A549 (cell line): Measurements from ENCODE around the gene RNF41. TPM values are rescaled to one million over a fixed set of nuclear protein-coding genes. Genes with fewer than 3 reads are reported as not detected.

ENCODE experiments used
- ATAC-seq, 2 experiments: fragments of 200-7000 bp in 1 of 2; fragments of >200 bp in 1 of 2; cut with Nextera tagmentation in 1 of 2; cut with Tn5 transposase in 1 of 2; 3 replicates each; pipeline versions ENCODE4 v1.8.0 to v1.9.1; 2018 to 2020; ENCODE audit warnings: mild to moderate bottlenecking in 1 of 2, moderate library complexity in 1 of 2
- CTCF ChIA-PET: fragments of 300-600 bp; sonication (Branson Sonifier 250); formaldehyde crosslinking; extraction: SDS; loops from one replicate; lab custom pipeline; 2021; ENCODE audit warnings: antibody characterized with exemption, inconsistent platforms; lab: Yijun Ruan, JAX
- POLR2A ChIA-PET: fragments of 350-600 bp; formaldehyde crosslinking; extraction: SDS; loops from one replicate; lab custom pipeline; 2021; ENCODE audit warnings: antibody characterized with exemption, inconsistent platforms; lab: Yijun Ruan, JAX
- DNase-seq, 2 experiments: peaks; one replicate each; pipeline versions ENCODE4 v3.0.0 to v3.0.0-alpha.2; 2011 to 2016; ENCODE audit warnings: low read depth in 1 of 2, low spot score in 1 of 2
- FAIRE-seq: peaks from 2 replicates; lab custom pipeline; 2011; peaks lifted over from hg19 to GRCh38; lab: Jason Lieb, UNC
- H3K27ac ChIP-seq, 2 experiments: fragments of >200 bp; sonication (Bioruptor Twin); formaldehyde crosslinking; 3 replicates each; pipeline ENCODE4 v1.5.1; 2016 to 2017
- H3K4me1 ChIP-seq: fragments of >200 bp; sonication (Bioruptor Twin); formaldehyde crosslinking; 3 replicates; pipeline ENCODE4 v1.6.1; 2016
- H3K4me2 ChIP-seq: fragments of >200 bp; sonication (Bioruptor Twin); formaldehyde crosslinking; 3 replicates; pipeline ENCODE4 v1.6.1; 2016
- H3K4me3 ChIP-seq: fragments of >200 bp; sonication (Bioruptor Twin); formaldehyde crosslinking; 3 replicates; pipeline ENCODE4 v1.5.1; 2016
- H3K9me3 ChIP-seq: fragments of >200 bp; sonication (Bioruptor Twin); formaldehyde crosslinking; 3 replicates; pipeline ENCODE4 v1.6.1; 2016
- BHLHE40 ChIP-seq: IDR thresholded peaks from 2 replicates; pipeline ENCODE4 v1.6.1; 2012; ENCODE audit warnings: low read depth, low read length, inconsistent platforms
- CBX2 ChIP-seq: fragments of 200-600 bp; sonication (generic); IDR thresholded peaks from 2 replicates; pipeline ENCODE4 v1.6.1; 2016; ENCODE audit warnings: low read depth, mild to moderate bottlenecking, borderline replicate concordance
- CEBPB ChIP-seq, 2 experiments: fragments of >200 bp in 1 of 2; sonication (Bioruptor Twin) in 1 of 2; formaldehyde crosslinking in 1 of 2; IDR thresholded peaks; 2 replicates each; pipeline ENCODE4 v1.6.1; 2012 to 2016
- CHD4 ChIP-seq: fragments of 200-600 bp; sonication (generic); IDR thresholded peaks from 2 replicates; pipeline ENCODE4 v1.6.1; 2016; ENCODE audit warnings: antibody characterized with exemption, mild to moderate bottlenecking, borderline replicate concordance
- GATA3 ChIP-seq: IDR thresholded peaks from 2 replicates; pipeline ENCODE4 v1.6.1; 2012; ENCODE audit warnings: borderline replicate concordance
- HEYL ChIP-seq: fragments of 250-450 bp; sonication (Bioruptor Pico); IDR thresholded peaks from 2 replicates; pipeline ENCODE4 v1.8.0; 2021; ENCODE audit warnings: mild to moderate bottlenecking, moderate library complexity
- HOXA7 ChIP-seq: fragments of 250-450 bp; sonication (Bioruptor Pico); IDR thresholded peaks from 2 replicates; pipeline ENCODE4 v1.5.0; 2020; ENCODE audit warnings: mild to moderate bottlenecking, moderate library complexity
- HOXB13 ChIP-seq: fragments of 250-450 bp; sonication (Bioruptor Pico); IDR thresholded peaks from 2 replicates; pipeline ENCODE4 v1.5.0; 2020; ENCODE audit warnings: low read depth, mild to moderate bottlenecking, moderate library complexity
- HOXB5 ChIP-seq: fragments of 250-450 bp; sonication (Bioruptor Pico); IDR thresholded peaks from 2 replicates; pipeline ENCODE4 v1.5.0; 2020; ENCODE audit warnings: mild to moderate bottlenecking, moderate library complexity
- JUN ChIP-seq, 2 experiments: fragments of >200 bp; sonication (Bioruptor Twin); formaldehyde crosslinking; IDR thresholded peaks; 2 replicates in 1 of 2; 3 replicates in 1 of 2; pipeline ENCODE4 v1.6.1; 2016 to 2017
- JUNB ChIP-seq: fragments of >200 bp; sonication (Bioruptor Twin); formaldehyde crosslinking; IDR thresholded peaks from 2 replicates; pipeline ENCODE4 v1.6.1; 2016
- KDM1A ChIP-seq: fragments of 200-600 bp; sonication (generic); IDR thresholded peaks from 2 replicates; pipeline ENCODE4 v1.6.1; 2016; ENCODE audit warnings: low read depth, mild to moderate bottlenecking
- KDM5A ChIP-seq: fragments of 200-600 bp; sonication (generic); IDR thresholded peaks from 2 replicates; pipeline ENCODE4 v1.6.1; 2016; ENCODE audit warnings: antibody characterized with exemption, mild to moderate bottlenecking
- MYC ChIP-seq: IDR thresholded peaks from 2 replicates; pipeline ENCODE4 v1.6.1; 2012; ENCODE audit warnings: mild to moderate bottlenecking, inconsistent platforms, low read length, improper control_type of control experiment, borderline replicate concordance
- NR3C1 ChIP-seq: fragments of >200 bp; sonication (Bioruptor Twin); formaldehyde crosslinking; IDR thresholded peaks from 3 replicates; pipeline ENCODE4 v1.6.1; 2017
- PHF8 ChIP-seq: fragments of 200-600 bp; sonication (generic); IDR thresholded peaks from 2 replicates; pipeline ENCODE4 v1.6.1; 2016; ENCODE audit warnings: low read depth, mild to moderate bottlenecking, antibody characterized with exemption, moderate library complexity, borderline replicate concordance
- POLR2A ChIP-seq: IDR thresholded peaks from 2 replicates; pipeline ENCODE4 v1.6.1; 2012; ENCODE audit warnings: mild to moderate bottlenecking, low read length
- POLR2AphosphoS2 ChIP-seq: conservative IDR thresholded peaks from 2 replicates; pipeline ENCODE4 v1.6.1; 2012; ENCODE audit warnings: low read length, improper control_type of control experiment, inconsistent platforms
- RARB ChIP-seq: fragments of 250-450 bp; sonication (Bioruptor Pico); IDR thresholded peaks from 2 replicates; pipeline ENCODE4 v1.8.0; 2021; ENCODE audit warnings: mild to moderate bottlenecking, moderate library complexity
- RCOR1 ChIP-seq: fragments of 150-350 bp; IDR thresholded peaks from 2 replicates; pipeline ENCODE4 v1.6.1; 2014; ENCODE audit warnings: antibody characterized with exemption, low read length, low read depth
- RFX5 ChIP-seq: fragments of 450-650 bp; IDR thresholded peaks from 2 replicates; pipeline ENCODE4 v1.7.1; 2014; ENCODE audit warnings: antibody characterized with exemption, mild to moderate bottlenecking, moderate library complexity
- SMC3 ChIP-seq: fragments of >200 bp; sonication (Bioruptor Twin); formaldehyde crosslinking; IDR thresholded peaks from 3 replicates; pipeline ENCODE4 v1.6.1; 2018; ENCODE audit warnings: inconsistent platforms
- TP53 ChIP-seq: fragments of 250-450 bp; sonication (Bioruptor Pico); IDR thresholded peaks from 2 replicates; pipeline ENCODE4 v1.5.0; 2021; ENCODE audit warnings: mild to moderate bottlenecking, moderate library complexity
- ZFP36 ChIP-seq: fragments of 450-650 bp; IDR thresholded peaks from 2 replicates; pipeline ENCODE4 v1.6.1; 2014; ENCODE audit warnings: borderline replicate concordance; ENCODE audit not compliant: partially characterized antibody
- ZNF302 ChIP-seq: fragments of 250-450 bp; sonication (Bioruptor Pico); IDR thresholded peaks from 2 replicates; pipeline ENCODE4 v1.9.0; 2021; ENCODE audit warnings: inconsistent platforms, mild to moderate bottlenecking, moderate library complexity
- ZSCAN20 ChIP-seq: fragments of 250-450 bp; sonication (Bioruptor Pico); IDR thresholded peaks from 2 replicates; pipeline ENCODE4 v1.8.0; 2022; ENCODE audit warnings: mild to moderate bottlenecking, moderate library complexity
- WGBS: methylation state at CpG from one replicate; pipeline ENCODE4 v1.1.6; 2017; ENCODE audit errors: missing lambda C conversion rate; 5-methylcytosine and 5-hydroxymethylcytosine counted together
- polyA minus RNA-seq: library from RNA; depleted of rRNA, polyadenylated mRNA; stranded (reverse); fragments of >200 nt; gene quantifications from 2 replicates; pipeline ENCODE4 v1.2.3, GENCODE V29; 2011; rRNA and poly(A)+ RNA removed
- polyA plus RNA-seq, 4 experiments: library from polyadenylated mRNA; depleted of rRNA in 3 of 4; stranded (reverse); fragments of >200 nt; fragmentation: RNase III in 1 of 4; extraction: RNeasy Plus Mini Kit Qiagen cat#74134 plus additional on column Dnase treatment in 1 of 4; gene quantifications; 2 replicates in 3 of 4; 3 replicates in 1 of 4; pipeline ENCODE4 v1.2.3, GENCODE V29; 2011 to 2017
- TF ChIP-seq, protein P1 (sequence below): IDR thresholded peaks from 2 replicates; pipeline ENCODE4 v1.6.1; 2012
- TF ChIP-seq, protein P2 (sequence below): fragments of >200 bp; sonication (Bioruptor Twin); formaldehyde crosslinking; IDR thresholded peaks from 3 replicates; pipeline ENCODE4 v1.6.1; 2016
- TF ChIP-seq, protein P3 (sequence below): fragments of >200 bp; sonication (Bioruptor Twin); formaldehyde crosslinking; IDR thresholded peaks from 2 replicates; pipeline ENCODE4 v1.6.1; 2016
- TF ChIP-seq, protein P4 (sequence below): fragments of >200 bp; sonication (Bioruptor Twin); formaldehyde crosslinking; IDR thresholded peaks from 3 replicates; pipeline ENCODE4 v1.5.1; 2016

RNF41 gene
- polyA plus RNA-seq (2011; rRNA removed) = 47.8 and 65.1 TPM in 2 replicates
- 53.7 and 59.6 TPM in 2 replicates for polyA plus RNA-seq (2012; cell fraction: cytosol; rRNA removed)
- polyA plus RNA-seq (2012; cell fraction: nucleus; rRNA removed) = 32.1 and 44.8 TPM in 2 replicates
- polyA plus RNA-seq (2017; fragmentation: RNase III; extraction: RNeasy Plus Mini Kit Qiagen cat#74134 plus additional on column Dnase treatment) = 20.2 to 21.7 TPM (median 20.7 TPM) in 3 replicates
- 168 and 180 TPM in 2 replicates for polyA minus RNA-seq

GRCh38 chr12:56221757-56222530, at the start of gene RNF41:
Gene RNF41, minus strand, starts transcription at chr12:56221922. Its CDS starts 7,875 bp downstream, at chr12:56214047.
- POLR2A ChIA-PET = interaction anchor here (0.8 to 2.3 kb wide), 23 partner anchors 9 to 287 kb away, joined by 3 to 34 read pairs (median 5); partner anchors contain the start of genes ANKRD52, COQ10A, ESYT1 and PA2G4
- Histone ChIP-seq H3K9me3 (no peaks in the 10 kb centered on the region), H3K4me2 (peak within 1 kb of the TSS; percentile 94), H3K27ac (peak within 1 kb of the TSS; percentile 91 to 94), H3K4me3 (peak within 1 kb of the TSS; percentile 71), H3K4me1 (peaks cover 26% of the 10 kb centered on the region)
- CTCF ChIA-PET = interaction anchor here (0.5 to 4.2 kb wide), 28 partner anchors 10 to 483 kb away, joined by 3 to 67 read pairs (median 4); partner anchors contain the start of genes ANKRD52, SMARCC2 and ZC3H10
- TF ChIP-seq RARB (CRISPR knock-in tag) (no peak), JUN (IDR thresholded peaks at IDR 0.05) (peak; percentile 80 to 84), POLR2A (peak; percentile 74), CEBPB (IDR thresholded peaks at IDR 0.05) (0 out of 4 replicates have a peak, but pooled peaks of 1 of the 2 experiments have one; percentile 19), PHF8 (peak; percentile 85; the same call in 1 of the 2 replicates), HOXB5 (peak; percentile 24; the same call in 1 of the 2 replicates), RFX5 (peak; percentile 13; the same call in 1 of the 2 replicates), GATA3 (peak; percentile 33; the same call in 1 of the 2 replicates), ZFP36 (no peak), CBX2 (no peak), MYC (peak; percentile 59; the same call in 1 of the 2 replicates)
- TF ChIP-seq, protein P1, sequence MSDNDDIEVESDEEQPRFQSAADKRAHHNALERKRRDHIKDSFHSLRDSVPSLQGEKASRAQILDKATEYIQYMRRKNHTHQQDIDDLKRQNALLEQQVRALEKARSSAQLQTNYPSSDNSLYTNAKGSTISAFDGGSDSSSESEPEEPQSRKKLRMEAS = peak; percentile 64
- TF ChIP-seq, protein P2, sequence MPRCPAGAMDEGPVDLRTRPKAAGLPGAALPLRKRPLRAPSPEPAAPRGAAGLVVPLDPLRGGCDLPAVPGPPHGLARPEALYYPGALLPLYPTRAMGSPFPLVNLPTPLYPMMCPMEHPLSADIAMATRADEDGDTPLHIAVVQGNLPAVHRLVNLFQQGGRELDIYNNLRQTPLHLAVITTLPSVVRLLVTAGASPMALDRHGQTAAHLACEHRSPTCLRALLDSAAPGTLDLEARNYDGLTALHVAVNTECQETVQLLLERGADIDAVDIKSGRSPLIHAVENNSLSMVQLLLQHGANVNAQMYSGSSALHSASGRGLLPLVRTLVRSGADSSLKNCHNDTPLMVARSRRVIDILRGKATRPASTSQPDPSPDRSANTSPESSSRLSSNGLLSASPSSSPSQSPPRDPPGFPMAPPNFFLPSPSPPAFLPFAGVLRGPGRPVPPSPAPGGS = peak; percentile 93; the same call in 1 of the 3 replicates
- ATAC-seq (peak; percentile 82 to 89), FAIRE-seq (no peak), DNase-seq (peak; percentile 97 to 100)
- WGBS = 8% methylated on average over 33 of the region's 42 CpGs

DNA sequence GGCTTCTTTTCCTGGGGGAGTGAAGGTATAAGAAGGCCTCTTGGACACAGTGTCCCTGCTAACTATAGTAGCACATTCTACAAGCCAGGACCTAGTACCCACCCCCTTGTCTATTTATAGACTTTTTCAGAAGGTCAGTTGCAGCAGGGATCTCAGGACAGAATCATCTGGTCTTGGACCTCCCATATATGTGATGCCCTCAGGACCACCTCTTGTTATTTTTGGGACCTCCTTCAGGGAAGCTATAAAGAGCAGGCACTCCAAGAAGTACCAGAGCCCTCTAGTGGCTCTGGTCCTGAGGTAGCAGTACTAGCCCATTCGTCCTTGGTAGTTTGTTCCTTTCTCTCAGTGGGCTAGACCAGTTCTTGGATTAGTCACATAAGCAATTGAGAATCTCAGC, 49.3 kb upstream of the RNF41 start:
- peaks cover 10% of the 10 kb centered on the region; the same call in 2 of the 3 replicates for H3K4me1 ChIP-seq
- FAIRE-seq (no peak), ATAC-seq (peak; percentile 45 to 51; a peak in 4 of 6 replicates), DNase-seq (peak; percentile 48 to 50)
- H3K4me3 ChIP-seq = no peak overlapping the region
- ChIA-PET CTCF (interaction anchor here (0.7 to 9.8 kb wide), 11 partner anchors 15 to 153 kb away, joined by 3 to 146 read pairs (median 4); partner anchors contain the start of genes ANKRD52, SMARCC2 and ZC3H10), POLR2A (interaction anchor here (1.3 kb wide), 1 partner anchor 49 kb away, joined by 4 read pairs; the partner anchor contains the start of gene RNF41)
- no peak overlapping the region for H3K4me2 ChIP-seq
- H3K27ac ChIP-seq = no peak overlapping the region
- WGBS = 47% methylated on average over 1 of the region's 1 CpG
- no peaks in the 10 kb centered on the region for H3K9me3 ChIP-seq
- TF ChIP-seq JUN (IDR thresholded peaks at IDR 0.05) = no peak
- TF ChIP-seq, protein P2 = no peak
- no peak for TF ChIP-seq JUNB
- 0 out of 3 replicates have a peak, but pooled peaks have one; percentile 26 for TF ChIP-seq SMC3
- no peak for TF ChIP-seq PHF8
- TF ChIP-seq HEYL (CRISPR knock-in tag) = no peak
- TF ChIP-seq, protein P3, sequence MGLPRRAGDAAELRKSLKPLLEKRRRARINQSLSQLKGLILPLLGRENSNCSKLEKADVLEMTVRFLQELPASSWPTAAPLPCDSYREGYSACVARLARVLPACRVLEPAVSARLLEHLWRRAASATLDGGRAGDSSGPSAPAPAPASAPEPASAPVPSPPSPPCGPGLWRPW = no peak
- no peak for TF ChIP-seq HOXB13 (CRISPR knock-in tag)
- no peak for TF ChIP-seq POLR2AphosphoS2
- TF ChIP-seq, protein P4, sequence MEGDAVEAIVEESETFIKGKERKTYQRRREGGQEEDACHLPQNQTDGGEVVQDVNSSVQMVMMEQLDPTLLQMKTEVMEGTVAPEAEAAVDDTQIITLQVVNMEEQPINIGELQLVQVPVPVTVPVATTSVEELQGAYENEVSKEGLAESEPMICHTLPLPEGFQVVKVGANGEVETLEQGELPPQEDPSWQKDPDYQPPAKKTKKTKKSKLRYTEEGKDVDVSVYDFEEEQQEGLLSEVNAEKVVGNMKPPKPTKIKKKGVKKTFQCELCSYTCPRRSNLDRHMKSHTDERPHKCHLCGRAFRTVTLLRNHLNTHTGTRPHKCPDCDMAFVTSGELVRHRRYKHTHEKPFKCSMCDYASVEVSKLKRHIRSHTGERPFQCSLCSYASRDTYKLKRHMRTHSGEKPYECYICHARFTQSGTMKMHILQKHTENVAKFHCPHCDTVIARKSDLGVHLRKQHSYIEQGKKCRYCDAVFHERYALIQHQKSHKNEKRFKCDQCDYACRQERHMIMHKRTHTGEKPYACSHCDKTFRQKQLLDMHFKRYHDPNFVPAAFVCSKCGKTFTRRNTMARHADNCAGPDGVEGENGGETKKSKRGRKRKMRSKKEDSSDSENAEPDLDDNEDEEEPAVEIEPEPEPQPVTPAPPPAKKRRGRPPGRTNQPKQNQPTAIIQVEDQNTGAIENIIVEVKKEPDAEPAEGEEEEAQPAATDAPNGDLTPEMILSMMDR = peak; percentile 59
- no peak for TF ChIP-seq GATA3
- no peak for TF ChIP-seq RCOR1
- TF ChIP-seq ZNF302 (CRISPR knock-in tag) = 0 out of 2 replicates have a peak, but pooled peaks have one; percentile 30
- TF ChIP-seq BHLHE40 = no peak
- no peak for TF ChIP-seq KDM1A
- no peak for TF ChIP-seq CHD4
- no peak for TF ChIP-seq TP53 (CRISPR knock-in tag)
- TF ChIP-seq NR3C1 = no peak
- TF ChIP-seq RARB (CRISPR knock-in tag) = no peak
- TF ChIP-seq CBX2 = no peak
- TF ChIP-seq ZSCAN20 (CRISPR knock-in tag) = no peak
- no peak for TF ChIP-seq KDM5A
- no peak for TF ChIP-seq HOXA7
